Activated CD4-positive, alpha-beta T cell treated with anti-CD3 and anti-CD28 coated beads, Interleukin-2, amount 50 U/mL, for 16 hours (primary cell): ENCODE results near the gene PRCC.
"Not testable (repeated sequence)": the region's sequence is repeated elsewhere in the genome, so short reads cannot be mapped to it uniquely, and the experiment has no call there.

Source experiments
- DNase-seq: peaks from one replicate; pipeline ENCODE4 v3.0.0-alpha.2; 2020

The PRCC gene

GRCh38 chr1:156745881-156746280 is 21.5 kb upstream of the PRCC start:
- DNase-seq, result no peak

- no peak for DNase-seq
These were observed 21.0 kb upstream of the PRCC start for GRCh38 chr1:156746406-156746727.

- DNase-seq, result peak; percentile 60
These were observed 20.4 kb upstream of the PRCC start for GRCh38 chr1:156746728-156747631.

GRCh38 chr1:156747742-156748669 is 19.3 kb upstream of the PRCC start:
- no peak for DNase-seq

GRCh38 chr1:156748670-156749418 is 18.5 kb upstream of the PRCC start:
- DNase-seq, result peak; percentile 47

GRCh38 chr1:156749419-156750118 is 17.8 kb upstream of the PRCC start:
- no peak for DNase-seq

- no peak for DNase-seq
These were observed 17.1 kb upstream of the PRCC start for GRCh38 chr1:156750191-156750672.

GRCh38 chr1:156750711-156751450 is 16.5 kb upstream of the PRCC start:
- DNase-seq, result no peak

- DNase-seq, result no peak
These were observed 15.9 kb upstream of the PRCC start, which contains the start of gene HDGF for GRCh38 chr1:156751451-156751756. Gene HDGF (minus strand): TSS chr1:156751675. CDS start chr1:156751429, 246 bp downstream.

- peak; percentile 99 for DNase-seq
These were observed 15.4 kb upstream of the PRCC start for GRCh38 chr1:156751757-156752481.

- DNase-seq, result no peak
These were observed 14.4 kb upstream of the PRCC start for GRCh38 chr1:156752843-156753482.

GRCh38 chr1:156754219-156754618 is 13.1 kb upstream of the PRCC start:
- DNase-seq, result no peak

GRCh38 chr1:156755527-156755950 is 11.8 kb upstream of the PRCC start:
- DNase-seq, result no peak

GRCh38 chr1:156756355-156756754 is 11.0 kb upstream of the PRCC start:
- DNase-seq, result no peak

GRCh38 chr1:156757572-156758253 is 9.6 kb upstream of the PRCC start:
- not testable (repeated sequence) for DNase-seq

GRCh38 chr1:156760092-156760795 is 7.1 kb upstream of the PRCC start:
- no peak for DNase-seq

- DNase-seq, result no peak
These were observed 6.6 kb upstream of the PRCC start for GRCh38 chr1:156760796-156761104.

GRCh38 chr1:156765136-156765535 is 2.2 kb upstream of the PRCC start:
- not testable (repeated sequence) for DNase-seq

- no peak for DNase-seq
These were observed 1.7 kb upstream of the PRCC start for GRCh38 chr1:156765666-156766065.
